GM18951 (cell line): ENCODE data around the gene WWOX.

Experiments
- POLR2A ChIP-seq: IDR thresholded peaks from 4 replicates; pipeline ENCODE4 v1.6.1; 2011; ENCODE audit warnings: mild to moderate bottlenecking; ENCODE audit not compliant: insufficient read length, insufficient read depth; ENCODE audit errors: extremely low read depth
- in situ Hi-C: fragments of 300-500 bp; cut with MboI; formaldehyde crosslinking; loops from one replicate; pipeline ENCODE4 v1.12.0; 2022; ENCODE audit warnings: low sequenced_read_pairs, mixed read lengths, inconsistent platforms; ENCODE audit not compliant: unreplicated experiment

The WWOX gene

DNA sequence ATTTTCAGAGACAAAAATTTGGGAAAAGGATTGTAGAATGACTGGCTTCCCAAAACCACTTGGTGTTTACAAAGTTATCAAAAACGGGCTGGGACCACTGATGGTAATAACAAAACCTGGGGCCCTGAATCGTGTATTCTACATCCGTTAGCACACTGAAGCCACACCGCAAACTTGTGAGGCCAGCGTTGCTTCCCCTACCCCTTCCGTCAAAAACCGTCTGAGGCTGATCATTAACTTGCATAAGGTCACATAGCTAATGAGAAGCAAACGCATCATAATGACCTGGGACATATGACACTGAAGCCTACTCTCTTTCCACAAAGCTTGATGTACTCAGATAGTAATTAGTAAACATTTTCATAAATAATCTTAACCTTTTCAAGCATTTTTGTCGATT lies 796.8 kb downstream of the WWOX start:
- TF ChIP-seq POLR2A = no peak
- in situ Hi-C loops = no loop called here

DNA sequence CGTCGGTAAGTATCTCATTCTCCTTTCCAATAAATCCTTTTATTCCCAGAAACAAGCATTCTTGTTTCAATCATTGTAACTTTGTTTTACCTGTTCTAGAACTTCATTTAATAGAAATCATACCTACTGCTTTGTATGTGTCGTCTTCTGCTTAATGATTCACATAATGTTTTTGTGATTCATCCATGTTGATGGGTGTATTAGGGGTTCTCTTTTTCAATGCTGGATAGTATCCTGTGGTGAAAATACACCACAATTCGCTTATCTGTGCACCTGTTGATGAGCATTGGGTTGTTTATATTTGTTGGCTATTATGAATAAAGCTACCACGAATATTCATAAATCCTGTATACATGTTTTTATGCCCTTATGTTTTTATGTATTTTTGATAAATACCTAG lies 797.8 kb downstream of the WWOX start:
- TF ChIP-seq POLR2A = no peak

DNA sequence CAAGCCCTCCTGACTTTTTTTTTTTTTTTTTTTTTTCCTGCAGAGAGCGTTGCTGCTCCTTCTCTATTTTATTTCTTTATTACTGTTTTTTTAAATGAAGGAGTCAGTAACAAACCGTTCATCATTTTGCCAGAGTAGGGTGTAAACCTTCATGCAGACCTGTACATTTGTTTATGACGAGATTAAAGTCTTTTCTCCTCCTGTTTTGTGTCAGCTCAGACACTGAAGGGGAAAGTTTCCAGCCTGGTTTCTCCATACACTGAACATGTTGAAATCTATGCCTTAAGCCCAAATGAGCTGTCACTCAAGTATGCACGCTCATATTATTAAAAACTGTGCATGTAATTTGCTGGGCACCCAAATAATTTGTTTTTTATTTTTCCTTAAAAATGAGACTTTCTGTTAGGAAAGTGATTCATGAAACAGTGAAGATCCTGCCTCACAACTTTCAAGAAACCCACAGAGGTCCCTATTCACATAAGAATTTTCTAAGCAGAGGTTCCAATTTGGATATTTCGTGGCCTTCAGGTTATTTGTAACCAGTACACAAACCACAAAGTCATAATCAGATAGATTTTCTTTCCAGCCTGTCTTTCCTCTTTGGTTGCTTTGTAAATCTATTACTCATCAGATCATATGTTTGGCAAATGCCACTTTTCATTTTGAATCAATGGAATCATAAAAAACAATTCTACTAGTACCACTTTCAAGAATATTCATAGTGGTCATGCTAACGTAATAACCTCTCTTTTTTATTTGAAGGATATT lies 800.8 kb downstream of the WWOX start:
- in situ Hi-C loops = no loop called here
- no peak for TF ChIP-seq POLR2A

More for the DNA sequence above, 797.8 kb downstream of the WWOX start:
- in situ Hi-C loops = no loop called here

DNA sequence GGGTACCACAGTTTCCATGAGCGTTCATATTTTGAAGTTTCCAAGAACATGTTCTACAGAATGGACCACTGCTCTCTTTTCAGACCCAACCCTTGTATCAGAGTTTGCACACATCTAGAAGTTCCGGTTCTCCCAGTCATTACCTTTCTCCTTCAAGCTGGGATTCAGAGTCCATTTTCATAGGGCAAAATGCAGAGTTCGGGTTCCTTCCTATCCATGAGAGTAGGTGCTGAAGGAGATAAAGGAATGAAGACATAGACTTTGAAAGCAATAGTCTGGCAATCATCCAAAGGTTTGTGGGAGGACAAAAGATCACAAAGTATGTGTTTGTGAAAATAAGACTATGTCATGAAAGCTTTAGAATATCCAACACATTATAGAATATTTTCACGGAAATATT lies 801.5 kb downstream of the WWOX start:
- in situ Hi-C loops = no loop called here
- no peak for TF ChIP-seq POLR2A

DNA sequence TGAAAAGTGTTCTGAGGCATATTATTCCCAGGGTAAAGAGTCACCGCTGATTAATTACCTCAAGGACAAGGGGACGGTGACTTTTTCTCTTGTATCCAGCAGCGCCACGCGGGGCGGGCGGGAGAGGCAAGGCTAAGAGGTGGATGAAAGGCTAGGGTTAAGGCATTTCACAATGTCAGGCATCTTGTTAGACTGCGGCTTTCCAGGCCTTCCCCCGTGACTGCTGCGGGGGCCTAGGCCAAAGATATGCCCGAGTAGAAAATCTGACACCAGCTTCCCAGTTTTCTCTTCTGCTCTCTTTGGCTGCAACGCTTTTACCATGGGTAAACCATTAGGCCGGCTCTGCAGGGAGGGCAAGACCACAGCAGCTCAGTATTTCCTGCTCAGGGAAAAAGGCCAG lies 802.9 kb downstream of the WWOX start:
- no peak for TF ChIP-seq POLR2A
- in situ Hi-C loops = no loop called here

DNA sequence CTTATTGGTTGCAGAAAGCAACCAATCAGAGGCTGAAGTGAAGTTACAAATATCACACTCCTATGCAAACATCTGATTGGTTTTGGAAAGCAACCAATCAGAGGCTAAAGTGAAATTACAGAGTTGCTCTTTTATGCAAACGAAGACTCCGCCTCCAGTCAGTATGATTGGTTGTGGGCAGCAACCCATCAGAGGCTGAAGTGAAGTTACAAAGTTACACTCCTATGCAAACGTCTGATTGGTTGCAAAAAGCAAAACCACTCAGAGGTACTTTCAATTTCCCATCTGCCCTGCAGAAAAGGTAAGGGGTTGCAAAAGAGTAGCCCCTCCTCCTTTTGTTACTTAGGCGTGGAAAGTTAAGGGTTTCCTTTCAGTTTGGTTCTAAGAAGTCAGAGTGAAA lies 803.8 kb downstream of the WWOX start:
- in situ Hi-C loops = no loop called here
- no peak for TF ChIP-seq POLR2A

DNA sequence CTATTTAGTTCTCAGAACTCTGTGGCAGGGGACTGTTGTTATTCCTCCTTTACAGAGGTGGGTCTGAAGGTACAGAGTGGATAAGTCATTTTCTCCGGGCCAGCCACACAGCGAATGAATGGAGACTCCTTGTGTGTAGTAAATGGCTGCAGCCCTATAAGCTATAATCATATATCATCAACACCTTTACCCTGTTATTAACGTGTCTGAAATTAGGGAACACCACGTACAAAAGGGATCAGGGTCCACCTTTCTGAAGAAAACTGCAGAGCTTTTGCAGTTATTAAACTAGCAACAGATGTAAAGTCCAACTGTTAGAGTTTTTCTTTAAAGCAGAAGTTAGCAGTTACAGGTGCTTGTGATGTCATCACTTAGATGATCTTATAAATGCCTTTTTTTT lies 804.4 kb downstream of the WWOX start:
- TF ChIP-seq POLR2A = no peak
- in situ Hi-C loops = no loop called here

DNA sequence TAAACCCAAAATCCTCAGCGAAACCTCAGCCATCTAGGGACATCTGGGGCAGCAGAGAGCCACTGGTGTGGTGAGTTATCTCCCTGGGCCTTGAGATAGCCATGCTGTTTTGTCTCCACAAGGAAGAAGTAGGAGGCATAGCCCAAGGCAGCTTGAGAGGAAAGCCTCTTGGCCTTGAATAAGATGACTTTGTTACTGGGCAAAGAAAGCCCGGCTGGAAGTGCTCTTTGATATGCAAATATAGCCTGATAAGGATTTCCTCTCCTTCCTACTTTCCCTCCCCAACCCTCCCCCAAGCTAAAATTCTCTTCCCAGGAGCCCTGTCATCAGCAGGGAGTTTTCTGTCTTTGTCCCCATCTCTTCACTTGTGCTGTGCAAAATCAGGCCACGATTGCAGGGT lies 806.7 kb downstream of the WWOX start:
- TF ChIP-seq POLR2A = no peak
- in situ Hi-C loops = no loop called here

DNA sequence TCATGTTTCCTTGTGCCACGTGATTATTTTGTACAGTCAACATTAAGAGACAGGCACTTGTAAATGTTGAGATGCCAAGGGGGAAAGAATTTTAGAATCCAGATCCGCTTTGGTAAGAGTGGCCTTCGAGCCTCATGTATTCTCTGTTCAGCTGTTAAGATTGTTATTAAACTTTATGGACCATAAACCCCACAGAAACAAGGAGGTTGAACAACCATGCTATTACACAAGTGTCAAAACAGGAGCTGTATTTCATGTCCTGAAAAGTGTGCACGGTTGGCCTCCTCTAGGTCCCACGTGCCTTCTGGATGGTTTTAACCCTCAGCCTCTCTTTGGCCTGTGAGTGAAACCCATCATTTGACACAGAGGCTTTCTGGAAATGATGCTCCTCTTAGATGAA lies 809.8 kb downstream of the WWOX start:
- in situ Hi-C loops = no loop called here
- TF ChIP-seq POLR2A = no peak

DNA sequence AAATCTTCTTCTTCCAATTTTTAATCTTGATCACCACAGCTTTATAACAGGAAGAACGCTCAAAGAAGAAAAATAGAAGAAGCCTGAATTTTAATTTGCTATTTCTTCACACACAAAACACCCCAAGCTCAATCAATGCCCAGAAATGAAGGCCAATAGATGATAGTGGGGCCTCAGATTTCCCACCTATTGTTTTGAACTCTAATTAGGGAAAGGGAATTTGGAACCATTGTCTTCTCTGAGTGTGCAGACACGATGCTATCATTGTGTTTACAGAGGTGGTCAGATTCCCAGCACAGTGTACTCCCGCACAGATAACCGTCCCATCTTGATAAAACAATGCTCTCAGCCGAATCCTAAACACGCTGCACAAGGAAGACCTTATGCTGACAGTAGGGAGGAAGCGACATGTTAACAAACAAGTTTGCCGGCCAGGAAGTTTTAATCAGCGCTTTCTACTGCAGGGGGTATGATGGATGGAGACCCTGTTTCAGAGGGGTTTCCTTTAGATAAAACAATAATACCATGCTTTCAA lies 816.4 kb downstream of the WWOX start:
- TF ChIP-seq POLR2A = no peak
- in situ Hi-C loops = no loop called here

DNA sequence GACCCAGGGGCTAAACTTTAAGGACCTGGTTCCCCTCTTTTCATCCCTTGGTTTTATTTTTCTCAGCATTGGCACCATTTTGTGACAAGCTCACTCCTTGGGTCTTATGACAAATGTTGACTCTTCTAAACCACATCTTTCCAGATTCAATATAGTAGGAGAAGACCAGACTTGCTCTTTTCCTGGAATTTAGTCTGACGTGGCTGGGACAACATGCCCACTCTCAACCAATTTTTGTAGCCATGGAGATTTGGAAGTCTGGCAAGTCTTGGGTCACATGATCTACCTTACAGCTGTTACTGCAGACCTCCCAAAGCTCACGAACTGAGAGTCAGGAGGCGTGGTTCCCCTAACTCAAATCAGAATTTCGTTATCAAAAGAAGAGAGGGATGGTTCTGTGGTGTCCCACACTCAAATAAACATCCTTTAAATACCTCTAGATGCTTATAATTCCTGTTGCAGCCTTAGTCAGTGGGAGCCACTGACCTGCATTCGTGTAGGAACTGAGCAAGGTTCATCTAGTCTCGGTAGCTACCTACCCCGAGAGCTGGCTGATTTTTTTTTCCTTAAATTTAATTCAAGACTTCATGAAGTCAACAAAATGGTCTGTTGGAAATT lies 817.6 kb downstream of the WWOX start:
- TF ChIP-seq POLR2A = no peak
- in situ Hi-C loops = no loop called here

DNA sequence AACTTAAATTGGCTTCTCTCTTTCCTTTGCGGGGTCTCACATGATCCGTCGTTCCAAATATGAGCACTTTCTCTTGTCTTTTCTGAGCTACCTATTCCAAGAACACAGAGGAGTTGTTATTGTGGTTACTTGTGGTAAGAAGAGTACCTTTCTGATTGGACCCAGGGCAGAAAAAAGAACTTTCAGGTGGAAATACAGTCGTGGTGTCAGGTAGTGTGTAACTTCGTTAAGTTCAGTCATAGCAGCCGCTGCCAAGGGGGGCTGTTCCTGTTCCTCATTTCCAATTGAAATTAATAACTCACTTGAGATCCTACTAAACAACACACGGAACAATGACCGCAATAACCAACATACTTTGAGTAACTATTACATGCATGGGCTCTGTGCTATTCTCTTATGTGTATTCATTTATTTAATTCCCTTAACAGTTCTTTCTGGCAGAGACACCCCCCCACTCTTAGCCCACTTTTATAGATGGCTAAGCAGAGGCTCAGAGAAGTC lies 819.4 kb downstream of the WWOX start:
- no peak for TF ChIP-seq POLR2A
- in situ Hi-C loops = no loop called here

DNA sequence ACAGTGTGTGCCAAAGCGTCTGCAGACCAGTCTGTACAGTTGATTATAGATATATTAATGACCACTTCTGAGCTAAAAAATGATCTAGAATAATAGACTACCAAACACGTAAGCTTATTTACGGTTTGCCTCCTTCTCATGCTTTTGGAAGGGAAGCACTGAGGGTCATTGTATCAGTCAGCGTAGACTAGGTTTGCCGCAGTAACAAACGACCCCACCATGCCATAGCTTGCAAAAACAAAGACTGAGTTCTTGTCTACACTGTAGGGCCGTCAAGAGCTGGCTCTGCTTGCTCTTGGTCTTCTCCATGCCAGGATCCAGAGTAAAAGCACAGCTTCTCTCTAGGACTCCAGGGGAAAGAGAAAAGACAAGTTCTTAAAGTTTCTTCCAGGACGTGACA lies 820.4 kb downstream of the WWOX start:
- TF ChIP-seq POLR2A = no peak
- in situ Hi-C loops = no loop called here

DNA sequence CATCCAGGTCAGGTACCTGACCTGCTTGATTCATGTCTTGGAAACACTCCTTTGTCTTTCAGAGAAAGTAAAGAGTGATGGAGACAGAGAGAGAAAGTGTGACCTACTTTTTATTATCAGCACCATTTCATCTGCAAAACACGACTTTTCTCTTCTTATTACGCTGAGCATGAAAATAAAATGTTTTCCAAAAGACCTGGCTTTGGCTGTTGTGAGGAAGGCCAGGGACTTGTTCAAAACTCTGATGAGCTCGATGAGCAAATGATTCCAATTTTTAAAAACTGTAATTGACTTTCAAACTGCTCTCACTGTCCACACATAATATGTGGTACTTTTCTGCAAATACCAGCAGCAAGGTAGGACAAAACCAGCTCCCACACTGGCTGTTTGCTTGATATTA lies 821.2 kb downstream of the WWOX start:
- in situ Hi-C loops = no loop called here
- no peak for TF ChIP-seq POLR2A
